Dedifferentiated amniotic fluid mesenchymal stem cell (primary cell): ENCODE results near the gene NOL8.

Experiments used
- DNase-seq: peaks from one replicate; pipeline ENCODE4 v3.0.0-alpha.2; 2016; ENCODE audit errors: extremely low spot score

The NOL8 gene

DNA sequence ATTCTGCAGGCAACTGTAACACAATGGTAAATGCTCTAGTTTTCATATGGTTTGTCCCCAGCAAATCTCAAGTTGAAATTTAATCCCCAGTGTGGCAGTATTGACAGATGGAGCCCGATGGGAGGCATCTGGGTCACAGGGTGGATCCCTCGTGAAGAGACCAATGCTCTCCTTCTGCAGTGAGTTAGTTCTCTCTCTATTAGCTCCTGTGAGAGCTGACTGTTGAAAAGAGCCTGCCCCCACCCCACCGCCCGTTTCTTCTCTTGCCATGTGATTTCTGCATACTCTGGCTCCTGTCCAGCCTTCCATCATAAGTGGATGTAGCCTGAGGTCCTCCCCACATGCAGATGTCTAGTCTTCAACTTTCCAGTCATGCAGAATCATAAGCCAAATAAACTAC, 58.7 kb downstream of the NOL8 start:
- no peak for DNase-seq

DNA sequence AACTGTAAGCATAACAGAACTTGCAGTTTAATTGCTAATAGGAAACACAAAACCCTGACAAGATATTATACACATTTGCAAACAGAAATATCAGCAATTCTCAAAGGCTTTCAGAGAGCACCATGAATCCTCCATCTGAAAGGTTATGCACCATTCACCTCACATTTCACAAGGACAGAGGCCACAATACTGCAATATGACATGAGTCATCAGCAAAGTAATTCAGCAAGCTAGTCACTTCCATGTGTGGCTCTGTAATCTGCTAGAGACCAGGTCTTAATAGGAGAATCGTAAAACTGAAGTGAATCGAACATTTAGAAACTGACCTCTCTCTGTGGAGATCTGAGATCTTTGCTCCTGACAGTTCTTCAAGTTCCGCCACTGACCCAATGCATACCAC, 60.0 kb downstream of the NOL8 start:
- no peak for DNase-seq

- DNase-seq: no peak
Measured at GRCh38 chr9:92263131-92263530, 62.0 kb downstream of the NOL8 start.

GRCh38 chr9:92257327-92257726, 67.8 kb downstream of the NOL8 start:
- no peak for DNase-seq

DNA sequence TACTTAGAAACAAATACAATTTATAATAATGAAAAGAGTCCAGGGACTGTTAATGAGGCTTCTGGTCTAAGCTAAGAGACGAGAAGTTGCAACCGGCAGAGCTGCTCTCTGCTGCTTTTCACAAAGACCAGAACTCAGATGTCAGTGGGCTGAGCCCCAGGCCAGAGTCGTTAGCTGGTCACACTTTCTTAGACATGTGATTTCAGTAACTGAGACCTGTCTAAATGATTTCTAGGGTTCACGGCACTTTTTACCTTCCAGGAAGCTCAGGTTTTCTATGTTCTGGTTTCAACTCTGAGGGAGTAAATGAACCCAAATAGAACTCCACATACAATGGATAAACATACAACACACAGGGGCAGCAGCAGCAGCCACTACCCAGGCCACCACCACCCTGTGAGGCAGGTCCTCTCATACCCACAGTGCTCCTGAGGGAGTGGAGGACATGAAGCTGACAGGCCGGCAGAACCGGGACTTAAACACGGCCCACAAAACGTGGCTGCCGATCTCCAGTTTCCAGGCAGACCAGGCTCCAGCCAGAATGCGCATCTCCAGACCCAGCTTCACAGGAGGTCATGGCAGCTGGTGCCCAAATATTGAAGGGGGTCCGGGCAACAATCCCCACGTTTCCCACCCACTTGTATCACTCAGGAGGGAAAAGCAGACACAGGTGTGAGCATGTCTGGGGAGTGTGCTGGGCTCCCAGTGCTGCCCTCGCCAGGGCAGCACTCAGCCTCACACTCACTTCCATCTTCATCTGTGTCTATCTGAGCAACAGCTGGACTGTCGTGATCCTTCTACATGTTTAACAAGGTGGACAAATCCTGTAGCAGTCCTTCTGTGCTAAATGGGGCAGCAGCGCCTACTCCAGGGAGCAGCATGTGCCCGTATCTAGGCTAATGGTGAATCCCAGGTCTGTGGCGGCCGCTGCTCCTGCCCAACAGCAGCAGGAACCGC, 70.5 kb downstream of the NOL8 start:
- DNase-seq: no peak

DNA sequence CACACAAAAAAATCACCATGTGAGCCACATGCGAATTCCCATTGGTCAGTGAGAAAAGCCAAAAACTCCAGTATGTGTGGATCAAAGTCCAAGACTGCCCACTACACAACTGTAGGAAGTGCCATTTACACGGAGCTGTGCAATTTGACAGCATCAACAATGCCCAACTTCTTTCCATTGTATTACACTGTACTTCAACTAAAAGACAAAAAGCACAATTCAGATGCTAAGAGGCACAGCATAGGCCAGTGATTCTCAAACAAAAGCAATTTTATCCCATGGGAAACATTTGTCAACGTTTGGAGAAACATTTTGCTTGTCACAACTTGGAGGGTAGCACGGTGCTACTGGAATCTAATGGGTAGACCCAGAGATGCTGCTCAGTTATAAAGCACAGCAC, 71.5 kb downstream of the NOL8 start:
- DNase-seq: no peak

DNA sequence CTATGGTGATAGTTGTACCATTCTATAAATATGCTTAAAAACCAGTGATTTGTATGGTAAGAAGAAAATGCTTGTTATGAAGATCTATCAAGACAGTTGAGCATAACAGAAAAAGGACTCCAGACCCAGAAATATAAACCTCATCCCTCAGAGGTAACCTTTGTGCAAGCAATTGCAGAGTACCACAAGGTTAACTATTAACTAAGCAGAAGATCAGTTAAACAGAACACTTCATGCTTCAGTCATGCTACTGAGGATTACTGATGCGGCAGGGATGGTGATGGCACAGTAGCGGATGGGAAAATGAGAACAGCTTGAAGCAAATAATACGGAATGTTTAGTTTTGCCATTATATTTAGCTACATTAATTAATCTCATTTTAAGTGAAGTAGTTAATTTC, 77.2 kb downstream of the NOL8 start:
- DNase-seq: no peak
